ENCODE results near the gene HOGA1. TPM values are rescaled to one million over a fixed set of nuclear protein-coding genes. Genes with fewer than 3 reads are reported as not detected.
"Not testable (repeated sequence)": the region's sequence is repeated elsewhere in the genome, so short reads cannot be mapped to it uniquely, and the experiment has no call there.

The HOGA1 gene
- total RNA-seq, 1 donor from 2014 or later: not detected

- Mint-ChIP-seq H3K36me3 (ENCODE audit: low read depth) (no peaks in the 10 kb centered on the region), H3K4me3 (no peak overlapping the region), H3K27me3 (ENCODE audit: insufficient read depth) (peaks cover 3% of the 10 kb centered on the region), H3K4me1 (ENCODE audit: low read depth) (no peaks in the 10 kb centered on the region), H3K9me3 (no peaks in the 10 kb centered on the region), H3K27ac (no peak overlapping the region)
- intact Hi-C loops (cut with micrococcal nuclease): no loop called here
- DNase-seq (ENCODE audit: low spot score): no peak
These were observed 39.1 kb downstream of the HOGA1 start for GRCh38 chr10:97623277-97623676.

GRCh38 chr10:97627731-97628130, 43.5 kb downstream of the HOGA1 start:
- intact Hi-C loops (cut with micrococcal nuclease): no loop called here
- H3K27ac Mint-ChIP-seq: no peak overlapping the region
- H3K4me3 Mint-ChIP-seq: no peak overlapping the region
- H3K9me3 Mint-ChIP-seq: no peaks in the 10 kb centered on the region
- peaks cover 3% of the 10 kb centered on the region for H3K27me3 Mint-ChIP-seq (ENCODE audit: insufficient read depth)
- no peaks in the 10 kb centered on the region for H3K36me3 Mint-ChIP-seq (ENCODE audit: low read depth)
- DNase-seq (ENCODE audit: low spot score): no peak
- H3K4me1 Mint-ChIP-seq (ENCODE audit: low read depth): peaks cover 5% of the 10 kb centered on the region

GRCh38 chr10:97628228-97628627, 44.0 kb downstream of the HOGA1 start:
- Mint-ChIP-seq H3K36me3 (ENCODE audit: low read depth) (peaks cover under 1% of the 10 kb centered on the region), H3K9me3 (no peaks in the 10 kb centered on the region), H3K27me3 (ENCODE audit: insufficient read depth) (peaks cover 3% of the 10 kb centered on the region), H3K27ac (no peak overlapping the region), H3K4me1 (ENCODE audit: low read depth) (peaks cover 10% of the 10 kb centered on the region), H3K4me3 (no peak overlapping the region)
- no peak for DNase-seq (ENCODE audit: low spot score)
- intact Hi-C loops (cut with micrococcal nuclease): no loop called here

- peaks cover 5% of the 10 kb centered on the region for H3K27me3 Mint-ChIP-seq (ENCODE audit: insufficient read depth)
These were observed 45.1 kb downstream of the HOGA1 start for GRCh38 chr10:97629289-97629688.

GRCh38 chr10:97631098-97631497, 46.9 kb downstream of the HOGA1 start:
- Mint-ChIP-seq H3K4me3 (no peak overlapping the region), H3K27me3 (ENCODE audit: insufficient read depth) (peaks cover 5% of the 10 kb centered on the region), H3K4me1 (ENCODE audit: low read depth) (peaks cover 19% of the 10 kb centered on the region), H3K9me3 (no peaks in the 10 kb centered on the region), H3K36me3 (ENCODE audit: low read depth) (peaks cover 2% of the 10 kb centered on the region), H3K27ac (no peak overlapping the region)
- intact Hi-C loops (cut with micrococcal nuclease): no loop called here
- no peak for DNase-seq (ENCODE audit: low spot score)

More at GRCh38 chr10:97629289-97629688, 45.1 kb downstream of the HOGA1 start:
- no peaks in the 10 kb centered on the region for H3K9me3 Mint-ChIP-seq
- no peak overlapping the region for H3K4me3 Mint-ChIP-seq
- peaks cover 19% of the 10 kb centered on the region for H3K4me1 Mint-ChIP-seq (ENCODE audit: low read depth)
- H3K27ac Mint-ChIP-seq: no peak overlapping the region
- no peak for DNase-seq (ENCODE audit: low spot score)
- H3K36me3 Mint-ChIP-seq (ENCODE audit: low read depth): peaks cover 2% of the 10 kb centered on the region
- intact Hi-C loops (cut with micrococcal nuclease): no loop called here

- Mint-ChIP-seq H3K4me1 (ENCODE audit: low read depth) (peaks cover 19% of the 10 kb centered on the region), H3K9me3 (no peaks in the 10 kb centered on the region)
These were observed 49.0 kb downstream of the HOGA1 start, which contains the start of gene MORN4 for GRCh38 chr10:97632949-97633884. TSS of gene MORN4 (minus strand) at chr10:97633500. CDS start at chr10:97619653, 13,847 bp downstream.

GRCh38 chr10:97633921-97634320, 49.7 kb downstream of the HOGA1 start:
- Mint-ChIP-seq H3K4me3 (peak overlapping the region; percentile 96), H3K36me3 (ENCODE audit: low read depth) (peaks cover 2% of the 10 kb centered on the region), H3K27me3 (ENCODE audit: insufficient read depth) (peaks cover 3% of the 10 kb centered on the region), H3K4me1 (ENCODE audit: low read depth) (peaks cover 19% of the 10 kb centered on the region), H3K9me3 (no peaks in the 10 kb centered on the region), H3K27ac (peak overlapping the region; percentile 89)
- DNase-seq (ENCODE audit: low spot score): no peak
- intact Hi-C loops (cut with micrococcal nuclease): loop anchor here (1.0 to 2.0 kb wide), 7 partner anchors 7 to 300 kb away; partner anchors contain the start of genes AVPI1, FRAT2, MMS19 and UBTD1

More at GRCh38 chr10:97632949-97633884, 49.0 kb downstream of the HOGA1 start, which contains the start of gene MORN4:
- Mint-ChIP-seq H3K4me3 (peak within 1 kb of the TSS; percentile 96), H3K27ac (peak within 1 kb of the TSS; percentile 89), H3K36me3 (ENCODE audit: low read depth) (peaks cover 2% of the 10 kb centered on the region), H3K27me3 (ENCODE audit: insufficient read depth) (peaks cover 2% of the 10 kb centered on the region)
- intact Hi-C loops (cut with micrococcal nuclease): loop anchor here (1.0 to 2.0 kb wide), 7 partner anchors 8 to 299 kb away; partner anchors contain the start of genes AVPI1, FRAT2, MMS19 and UBTD1
- peak; percentile 89 for DNase-seq (ENCODE audit: low spot score)

- Mint-ChIP-seq H3K9me3 (no peaks in the 10 kb centered on the region), H3K27ac (no peak overlapping the region), H3K4me1 (ENCODE audit: low read depth) (peaks cover 24% of the 10 kb centered on the region), H3K27me3 (ENCODE audit: insufficient read depth) (peaks cover 3% of the 10 kb centered on the region), H3K4me3 (no peak overlapping the region), H3K36me3 (ENCODE audit: low read depth) (peaks cover 2% of the 10 kb centered on the region)
- no peak for DNase-seq (ENCODE audit: low spot score)
- intact Hi-C loops (cut with micrococcal nuclease): no loop called here
These were observed 51.4 kb downstream of the HOGA1 start for GRCh38 chr10:97635577-97635976.

GRCh38 chr10:97639090-97639489, 54.9 kb downstream of the HOGA1 start:
- H3K9me3 Mint-ChIP-seq; H3K4me3 Mint-ChIP-seq; H3K27me3 Mint-ChIP-seq (ENCODE audit: insufficient read depth); DNase-seq (ENCODE audit: low spot score); H3K27ac Mint-ChIP-seq; intact Hi-C loops (cut with micrococcal nuclease); H3K36me3 Mint-ChIP-seq (ENCODE audit: low read depth): not testable (repeated sequence)
- peaks cover 23% of the 10 kb centered on the region for H3K4me1 Mint-ChIP-seq (ENCODE audit: low read depth)

- intact Hi-C loops (cut with micrococcal nuclease): loop anchor here (1.0 to 5.0 kb wide), 13 partner anchors 9 to 1980 kb away; partner anchors contain the start of genes ARHGAP19, AVPI1, EXOSC1 and FRAT1
- H3K27ac Mint-ChIP-seq: peak within 1 kb of the TSS; percentile 86
- peaks cover 1% of the 10 kb centered on the region for H3K27me3 Mint-ChIP-seq (ENCODE audit: insufficient read depth)
- peaks cover 23% of the 10 kb centered on the region for H3K4me1 Mint-ChIP-seq (ENCODE audit: low read depth)
- peak within 1 kb of the TSS; percentile 96 for H3K4me3 Mint-ChIP-seq
- no peaks in the 10 kb centered on the region for H3K9me3 Mint-ChIP-seq
- peak; percentile 99 for DNase-seq (ENCODE audit: low spot score)
- peaks cover 11% of the 10 kb centered on the region for H3K36me3 Mint-ChIP-seq (ENCODE audit: low read depth)
These were observed 56.1 kb downstream of the HOGA1 start, which contains the start of gene PI4K2A for GRCh38 chr10:97640174-97640867. TSS of gene PI4K2A (plus strand) at chr10:97640671. CDS start at chr10:97640743, 72 bp downstream.

GRCh38 chr10:97640868-97641811, 57.0 kb downstream of the HOGA1 start:
- Mint-ChIP-seq H3K27ac (peak overlapping the region; percentile 86), H3K36me3 (ENCODE audit: low read depth) (peaks cover 14% of the 10 kb centered on the region), H3K4me3 (peak overlapping the region; percentile 96), H3K4me1 (ENCODE audit: low read depth) (peaks cover 23% of the 10 kb centered on the region), H3K27me3 (ENCODE audit: insufficient read depth) (peaks cover 1% of the 10 kb centered on the region), H3K9me3 (no peaks in the 10 kb centered on the region)
- intact Hi-C loops (cut with micrococcal nuclease): loop anchor here (1.0 to 5.0 kb wide), 14 partner anchors 8 to 1980 kb away; partner anchors contain the start of genes ARHGAP19, AVPI1, EXOSC1 and FRAT1
- peak; percentile 17 for DNase-seq (ENCODE audit: low spot score)
